Suprapubic skin (tissue), 4 donors: ENCODE data around the gene CLEC2B.

Experiments
- EP300 ChIP-seq: sonication (generic); formaldehyde crosslinking; IDR thresholded peaks from one replicate; pipeline ENCODE4 v1.6.1; 2017; ENCODE audit warnings: antibody characterized with exemption
- POLR2A ChIP-seq, 2 donors: fragments of 450-650 bp; IDR thresholded peaks; one replicate each; pipeline ENCODE4 v1.6.1; 2017; ENCODE audit warnings: antibody characterized with exemption in 2 of 2, mild to moderate bottlenecking in 2 of 2, moderate library complexity in 2 of 2
- POLR2AphosphoS5 ChIP-seq, 3 donors: sonication (generic); formaldehyde crosslinking; IDR thresholded peaks; one replicate each; pipeline ENCODE4 v1.6.1; 2017; ENCODE audit warnings: antibody characterized with exemption in 3 of 3
- TF ChIP-seq, protein P1 (sequence below), 2 donors: fragments of 200-600 bp in 1 of 2; fragments of 450-650 bp in 1 of 2; sonication (generic) in 1 of 2; IDR thresholded peaks; one replicate each; pipeline ENCODE4 v1.5.1; 2016 to 2019; ENCODE audit warnings: antibody characterized with exemption in 2 of 2, mild to moderate bottlenecking in 1 of 2, moderate library complexity in 1 of 2

GRCh38 chr12:9827209-9827888 lies 41.8 kb downstream of the CLEC2B start, which contains the start of gene KLRF1:
- TF ChIP-seq, protein P1, sequence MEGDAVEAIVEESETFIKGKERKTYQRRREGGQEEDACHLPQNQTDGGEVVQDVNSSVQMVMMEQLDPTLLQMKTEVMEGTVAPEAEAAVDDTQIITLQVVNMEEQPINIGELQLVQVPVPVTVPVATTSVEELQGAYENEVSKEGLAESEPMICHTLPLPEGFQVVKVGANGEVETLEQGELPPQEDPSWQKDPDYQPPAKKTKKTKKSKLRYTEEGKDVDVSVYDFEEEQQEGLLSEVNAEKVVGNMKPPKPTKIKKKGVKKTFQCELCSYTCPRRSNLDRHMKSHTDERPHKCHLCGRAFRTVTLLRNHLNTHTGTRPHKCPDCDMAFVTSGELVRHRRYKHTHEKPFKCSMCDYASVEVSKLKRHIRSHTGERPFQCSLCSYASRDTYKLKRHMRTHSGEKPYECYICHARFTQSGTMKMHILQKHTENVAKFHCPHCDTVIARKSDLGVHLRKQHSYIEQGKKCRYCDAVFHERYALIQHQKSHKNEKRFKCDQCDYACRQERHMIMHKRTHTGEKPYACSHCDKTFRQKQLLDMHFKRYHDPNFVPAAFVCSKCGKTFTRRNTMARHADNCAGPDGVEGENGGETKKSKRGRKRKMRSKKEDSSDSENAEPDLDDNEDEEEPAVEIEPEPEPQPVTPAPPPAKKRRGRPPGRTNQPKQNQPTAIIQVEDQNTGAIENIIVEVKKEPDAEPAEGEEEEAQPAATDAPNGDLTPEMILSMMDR (IDR thresholded peaks at IDR 0.05): no peak
- TF ChIP-seq POLR2AphosphoS5 (IDR thresholded peaks at IDR 0.05): no peak
- no peak for TF ChIP-seq POLR2A (IDR thresholded peaks at IDR 0.05)
- no peak for TF ChIP-seq EP300
